Measurements from ENCODE around the gene CHCHD6. TPM values are rescaled to one million over a fixed set of nuclear protein-coding genes. Genes with fewer than 3 reads are reported as not detected.

The CHCHD6 gene
- total RNA-seq, 1 experiment from 2014 or later: 65.9 TPM

DNA sequence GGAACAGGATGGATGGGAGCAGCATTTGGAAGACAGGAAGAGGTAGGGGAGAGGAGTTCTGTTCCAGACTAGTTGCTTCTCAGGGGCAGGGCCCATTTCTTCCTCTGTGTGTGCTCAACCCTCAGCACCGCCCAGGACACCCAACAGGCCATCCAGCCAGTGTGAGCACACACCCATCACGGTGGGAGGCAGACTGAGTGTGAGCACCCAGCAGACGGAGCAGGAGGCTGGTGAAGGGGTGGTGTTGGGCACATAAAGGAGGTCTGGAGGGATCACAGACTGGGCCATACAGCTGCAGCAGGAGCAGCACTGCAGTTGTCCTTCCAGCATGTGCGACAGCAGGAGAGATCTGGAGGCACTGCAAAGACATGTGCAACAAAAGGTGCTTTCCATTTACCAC is 190.4 kb downstream of the CHCHD6 start:
- in situ Hi-C loops (cut with HindIII; ENCODE audit: low pct_unique_long_range_greater_than_20kb, low sequenced_read_pairs): no loop called here
- DNase-seq (ENCODE audit: low read depth): no peak

DNA sequence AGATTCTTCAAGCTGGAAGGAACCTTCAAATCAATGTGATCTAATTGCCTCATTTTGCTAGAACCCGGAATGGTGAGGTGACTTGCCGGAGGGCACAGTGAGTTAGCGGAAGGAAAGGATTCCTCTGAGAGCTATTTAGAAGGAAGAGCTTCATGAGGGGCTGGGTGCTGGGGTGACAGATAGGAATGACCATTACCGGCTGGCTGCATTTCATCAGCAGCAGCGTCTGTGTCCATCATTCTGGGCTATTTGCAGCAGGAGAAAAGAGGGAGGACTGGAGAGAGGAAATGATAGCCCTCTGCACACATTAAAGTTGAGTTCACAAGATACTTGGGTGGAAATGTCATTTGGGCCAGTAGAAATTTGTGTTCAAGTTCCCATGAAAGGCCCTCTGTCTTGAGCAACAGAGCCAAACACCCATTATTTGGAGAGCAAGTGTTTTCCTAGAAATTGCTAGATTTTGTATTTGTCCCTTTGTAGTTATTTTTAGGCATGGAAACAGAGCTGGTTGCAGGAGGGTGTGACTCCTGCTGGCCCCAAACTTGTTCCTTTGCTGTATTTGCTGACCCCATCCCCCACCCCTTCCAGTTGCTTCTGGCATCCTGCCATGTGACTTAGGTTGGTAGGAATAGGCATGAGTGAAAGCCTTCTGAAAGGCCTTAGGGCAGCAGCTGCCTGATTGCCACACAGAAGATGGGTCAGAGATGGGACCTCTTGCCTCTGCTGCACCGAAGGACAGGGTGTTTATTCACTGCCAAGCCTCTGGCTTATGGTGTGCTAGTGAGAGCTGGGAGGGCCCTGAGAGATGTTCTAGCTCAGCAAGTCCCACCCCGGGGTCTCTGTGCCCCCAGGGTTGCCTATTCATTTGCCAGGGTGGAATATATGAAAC is 191.4 kb downstream of the CHCHD6 start:
- DNase-seq (ENCODE audit: low read depth): no peak
- in situ Hi-C loops (cut with HindIII; ENCODE audit: low pct_unique_long_range_greater_than_20kb, low sequenced_read_pairs): no loop called here

DNA sequence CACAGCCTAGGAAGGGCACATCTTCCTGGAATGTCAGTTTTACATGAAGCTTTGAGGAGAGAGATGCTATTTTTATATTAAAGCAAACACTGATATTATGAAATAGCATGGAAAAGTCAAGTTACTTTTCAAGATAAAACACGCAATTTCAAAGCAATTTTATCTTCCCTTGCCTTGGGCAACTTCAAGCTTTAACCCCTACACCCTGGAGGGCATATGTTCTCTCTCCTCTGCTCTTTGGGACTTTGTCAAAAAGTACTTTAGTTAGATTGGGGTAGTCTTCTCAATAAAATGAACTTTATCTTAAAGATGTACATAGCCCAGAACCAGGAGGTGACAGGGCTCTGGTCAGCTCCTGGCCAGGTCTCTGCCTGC is 192.0 kb downstream of the CHCHD6 start:
- in situ Hi-C loops (cut with HindIII; ENCODE audit: low pct_unique_long_range_greater_than_20kb, low sequenced_read_pairs): no loop called here

DNA sequence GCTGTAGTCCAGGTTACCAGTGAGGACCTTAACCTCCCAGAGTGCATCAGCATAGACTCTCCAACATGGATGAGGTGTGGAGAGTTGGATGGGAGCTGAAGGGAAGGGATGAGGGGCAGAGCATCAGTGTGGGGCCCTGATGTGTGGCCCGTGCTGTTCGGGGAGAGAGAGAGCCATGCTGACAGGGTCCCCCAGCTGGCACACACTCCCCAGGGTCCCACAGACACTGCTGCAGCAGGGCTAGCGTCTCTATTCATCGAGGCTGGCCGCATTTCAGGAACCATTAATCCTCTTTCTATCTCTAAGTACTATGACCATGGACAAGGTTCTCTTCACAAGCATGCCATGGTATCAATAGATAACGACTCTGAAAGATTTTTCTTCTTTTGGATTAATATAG is 192.9 kb downstream of the CHCHD6 start:
- in situ Hi-C loops (cut with HindIII; ENCODE audit: low pct_unique_long_range_greater_than_20kb, low sequenced_read_pairs): no loop called here
- DNase-seq (ENCODE audit: low read depth): no peak

More for the DNA sequence above, 192.0 kb downstream of the CHCHD6 start:
- DNase-seq (ENCODE audit: low read depth): no peak

DNA sequence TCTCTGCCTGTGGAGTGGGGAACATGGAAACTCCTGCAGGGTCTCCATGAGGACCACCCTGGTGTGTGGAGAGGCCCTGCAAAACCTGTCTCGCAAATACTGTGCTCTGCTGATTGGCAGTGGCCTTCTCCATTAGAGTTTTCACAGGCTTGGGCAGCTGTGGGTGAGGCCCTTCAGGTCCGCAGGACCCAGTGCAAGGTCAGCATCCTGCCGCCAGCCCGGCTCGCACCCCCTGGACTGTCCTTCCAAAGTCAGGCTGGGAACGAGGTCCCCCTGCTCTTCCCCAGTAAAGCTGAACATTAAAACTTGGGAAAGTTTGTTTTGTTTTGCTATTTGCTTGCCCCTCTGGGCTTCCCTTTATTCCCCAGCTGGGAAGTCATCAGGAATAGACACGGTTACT is 193.9 kb downstream of the CHCHD6 start:
- in situ Hi-C loops (cut with HindIII; ENCODE audit: low pct_unique_long_range_greater_than_20kb, low sequenced_read_pairs): no loop called here
- DNase-seq (ENCODE audit: low read depth): no peak

DNA sequence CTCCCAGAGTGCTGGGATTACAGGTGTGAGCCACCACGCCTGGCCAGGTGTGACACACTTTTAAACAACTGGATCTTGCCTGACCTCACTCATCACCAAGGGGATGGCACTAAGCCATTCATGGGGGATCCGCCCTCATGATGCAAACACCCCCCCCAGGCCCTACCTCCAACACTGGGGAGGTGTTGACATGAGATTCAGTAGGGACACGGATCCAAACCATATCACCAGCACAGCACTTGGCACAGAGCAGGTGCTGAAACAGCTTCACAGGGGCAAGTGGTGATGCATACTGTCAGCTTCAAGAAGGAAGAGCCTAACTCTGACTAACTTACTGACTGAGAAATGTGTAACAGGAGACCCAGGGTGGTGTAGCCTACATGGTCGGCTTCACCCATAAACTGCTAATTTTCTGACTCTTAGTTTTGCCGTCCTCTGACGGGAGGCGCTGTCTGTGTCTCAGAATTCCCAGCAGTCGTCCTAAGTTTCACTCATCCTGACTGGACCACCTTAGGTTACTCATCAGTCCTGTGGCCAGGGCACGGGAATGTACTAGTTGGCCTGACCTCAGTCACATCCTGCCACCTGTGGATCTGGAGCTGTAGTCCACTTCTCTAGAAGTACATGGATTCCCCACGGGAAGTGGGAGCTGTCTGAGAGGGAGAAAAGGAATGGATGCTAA is 197.0 kb downstream of the CHCHD6 start:
- in situ Hi-C loops (cut with HindIII; ENCODE audit: low pct_unique_long_range_greater_than_20kb, low sequenced_read_pairs): no loop called here
- DNase-seq (ENCODE audit: low read depth): no peak

DNA sequence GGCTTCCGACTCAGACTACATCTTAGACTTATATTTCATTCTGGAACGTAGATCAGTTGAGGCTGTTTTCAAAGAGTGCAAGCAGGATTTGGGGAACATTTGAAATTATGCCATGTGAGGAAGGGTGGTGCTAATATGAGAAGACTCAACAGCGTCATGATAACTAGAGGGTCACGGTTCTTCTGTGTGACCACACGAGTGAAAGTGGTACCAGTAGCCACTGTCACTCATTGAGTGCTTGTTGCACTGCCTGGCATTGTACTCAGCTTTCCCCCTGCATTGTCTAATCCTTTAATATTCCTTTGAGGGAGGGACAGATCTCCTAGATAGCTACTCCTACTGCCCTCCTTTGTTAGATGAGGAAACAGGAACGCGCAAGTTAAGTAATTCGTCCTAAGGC is 197.6 kb downstream of the CHCHD6 start:
- DNase-seq (ENCODE audit: low read depth): no peak
- in situ Hi-C loops (cut with HindIII; ENCODE audit: low pct_unique_long_range_greater_than_20kb, low sequenced_read_pairs): no loop called here

DNA sequence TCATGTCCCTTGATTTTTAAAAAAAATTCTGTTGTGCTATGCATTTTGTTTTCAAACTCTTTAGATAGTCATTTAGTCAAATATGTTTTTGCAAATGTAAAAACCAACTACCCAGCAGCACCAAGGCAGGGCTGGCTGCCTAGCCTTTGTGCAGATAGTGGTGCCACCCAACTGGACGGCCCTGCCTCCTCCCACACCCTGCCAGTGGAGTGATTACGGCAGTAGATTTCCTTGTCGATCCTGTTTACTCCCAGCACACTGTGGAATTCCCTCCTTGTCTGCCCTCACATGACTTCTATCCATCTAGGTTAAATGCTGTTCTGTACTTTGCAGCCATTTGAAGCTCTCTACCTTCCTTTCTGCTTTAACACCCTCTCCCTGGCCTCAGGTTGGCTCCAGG is 199.5 kb downstream of the CHCHD6 start:
- DNase-seq (ENCODE audit: low read depth): no peak

DNA sequence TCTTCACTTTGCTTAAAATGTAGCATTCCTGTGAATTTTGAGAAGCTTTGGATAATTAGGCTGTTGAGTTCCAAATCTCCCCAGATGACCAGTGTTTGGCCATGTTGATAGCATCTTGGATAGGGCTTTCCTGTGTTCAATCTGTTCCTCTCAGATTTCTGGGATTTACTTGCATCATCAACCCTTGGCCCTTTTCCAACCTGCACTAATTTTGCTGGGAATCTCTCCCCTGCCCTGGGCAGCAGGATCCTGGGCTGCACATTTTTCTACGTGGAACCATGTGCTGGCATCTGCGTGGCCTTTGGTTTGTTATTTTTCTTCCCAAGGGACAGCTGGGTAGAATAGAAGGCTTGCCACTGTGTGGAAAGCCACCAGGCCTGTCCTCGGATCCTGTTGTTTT is 203.5 kb downstream of the CHCHD6 start:
- DNase-seq (ENCODE audit: low read depth): no peak

More for the DNA sequence above, 199.5 kb downstream of the CHCHD6 start:
- in situ Hi-C loops (cut with HindIII; ENCODE audit: low pct_unique_long_range_greater_than_20kb, low sequenced_read_pairs): no loop called here

DNA sequence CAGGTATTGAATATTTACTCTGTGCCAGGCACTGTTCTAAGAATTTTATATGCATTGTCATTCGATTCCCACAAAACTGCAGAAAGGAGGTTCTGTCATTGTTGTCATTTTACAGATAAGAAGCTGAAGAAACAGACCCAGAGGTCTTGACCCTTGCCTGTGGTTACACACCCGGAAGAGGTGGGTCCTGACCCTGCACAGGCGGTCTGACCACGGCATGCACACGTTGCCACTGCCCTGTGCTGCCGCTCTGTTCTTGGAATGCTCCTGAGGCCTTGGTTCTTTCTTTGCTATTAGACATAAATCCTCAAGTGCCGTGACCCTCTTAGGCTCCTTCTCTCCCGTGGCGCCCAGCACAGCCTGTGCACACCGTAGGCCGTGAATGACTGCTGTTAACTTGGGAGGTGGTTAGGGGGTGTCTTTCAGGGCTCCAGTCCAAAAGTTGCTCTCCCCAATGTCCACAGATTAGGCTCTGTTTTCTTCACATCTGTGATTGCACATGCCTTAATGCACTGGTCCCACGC is 204.8 kb downstream of the CHCHD6 start:
- in situ Hi-C loops (cut with HindIII; ENCODE audit: low pct_unique_long_range_greater_than_20kb, low sequenced_read_pairs): no loop called here
- DNase-seq (ENCODE audit: low read depth): peak; percentile 25

More for the DNA sequence above, 203.5 kb downstream of the CHCHD6 start:
- in situ Hi-C loops (cut with HindIII; ENCODE audit: low pct_unique_long_range_greater_than_20kb, low sequenced_read_pairs): no loop called here

DNA sequence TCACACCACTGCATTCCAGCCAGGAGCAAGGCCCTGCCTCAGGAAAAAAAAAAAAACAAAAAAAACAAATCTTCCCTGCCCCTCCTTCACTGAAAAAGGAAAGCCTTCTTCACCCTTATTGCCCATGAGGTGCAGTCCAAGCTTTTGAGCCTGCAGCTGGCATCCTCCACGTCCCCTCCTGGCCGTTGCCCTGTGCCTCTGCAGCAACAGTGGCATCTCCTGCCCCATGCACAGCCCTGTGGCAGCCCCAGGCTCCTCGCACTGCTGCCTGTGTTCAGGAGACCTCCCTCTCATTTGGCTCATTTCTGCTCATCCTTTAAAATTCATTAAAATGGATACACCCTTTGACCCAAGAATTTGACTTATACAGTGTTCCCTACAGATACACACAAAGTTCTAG is 206.2 kb downstream of the CHCHD6 start:
- in situ Hi-C loops (cut with HindIII; ENCODE audit: low pct_unique_long_range_greater_than_20kb, low sequenced_read_pairs): no loop called here
- no peak for DNase-seq (ENCODE audit: low read depth)

DNA sequence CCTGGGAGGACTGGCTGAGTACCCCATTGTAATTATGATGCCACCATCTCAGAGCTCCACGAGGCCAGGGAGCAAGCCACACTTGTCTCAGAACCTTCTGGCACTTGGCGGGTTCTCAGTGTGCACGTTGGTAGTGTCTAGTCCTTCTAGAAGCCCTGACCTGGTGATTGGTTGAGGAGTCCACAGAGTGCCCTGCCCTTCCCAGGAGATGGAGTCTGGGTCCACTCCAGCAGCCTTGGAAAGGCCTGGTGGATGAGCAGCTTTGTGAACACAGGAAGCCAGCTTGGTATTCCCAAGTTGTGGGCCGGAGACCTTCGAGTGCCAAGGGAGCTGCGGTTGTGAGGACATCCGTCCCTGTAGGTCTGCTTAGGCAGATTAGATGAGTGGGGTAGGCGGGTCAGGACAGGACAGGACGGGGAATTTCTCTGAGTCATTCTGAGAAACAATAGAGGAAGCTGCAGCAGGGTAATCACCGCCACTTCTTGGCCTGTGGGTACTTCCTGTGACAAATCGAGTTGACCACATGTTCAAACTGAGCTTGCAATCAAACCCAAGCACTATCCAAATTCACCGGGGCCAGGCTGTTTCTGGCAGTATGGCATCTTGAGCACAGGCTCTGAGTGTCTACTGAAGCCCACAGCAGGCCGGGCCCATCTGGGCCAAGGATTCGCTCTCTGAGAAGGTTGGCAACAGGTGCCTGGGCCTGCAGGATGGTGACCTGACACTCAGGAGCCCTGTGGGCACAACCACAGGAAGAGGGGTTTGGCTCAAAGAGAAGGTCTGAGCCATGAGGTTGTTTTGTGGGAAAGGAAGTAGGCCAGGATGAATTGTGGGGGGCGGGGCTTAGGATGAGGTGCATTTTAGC is 207.4 kb downstream of the CHCHD6 start:
- in situ Hi-C loops (cut with HindIII; ENCODE audit: low pct_unique_long_range_greater_than_20kb, low sequenced_read_pairs): no loop called here
- DNase-seq (ENCODE audit: low read depth): peak; percentile 81

DNA sequence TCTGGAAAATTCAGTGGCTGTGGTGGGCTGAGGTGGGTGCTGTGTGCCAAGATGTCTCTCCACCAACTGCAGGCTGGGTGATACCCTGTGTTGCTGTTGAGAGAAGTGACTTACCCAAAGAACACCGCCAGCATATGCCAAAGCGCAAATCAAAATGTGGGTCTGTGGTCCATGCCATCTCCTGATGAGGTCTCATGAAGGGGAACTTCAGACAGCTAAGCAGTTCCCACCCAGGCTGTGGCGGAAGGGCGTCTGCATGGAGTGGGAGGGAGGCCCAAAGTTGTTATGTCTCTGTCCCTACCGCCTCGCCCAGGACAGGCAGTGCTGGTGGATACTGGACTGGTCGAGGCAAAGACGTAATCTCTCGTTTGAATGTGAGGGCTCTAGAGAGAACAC is 208.0 kb downstream of the CHCHD6 start:
- no peak for DNase-seq (ENCODE audit: low read depth)
- in situ Hi-C loops (cut with HindIII; ENCODE audit: low pct_unique_long_range_greater_than_20kb, low sequenced_read_pairs): no loop called here

DNA sequence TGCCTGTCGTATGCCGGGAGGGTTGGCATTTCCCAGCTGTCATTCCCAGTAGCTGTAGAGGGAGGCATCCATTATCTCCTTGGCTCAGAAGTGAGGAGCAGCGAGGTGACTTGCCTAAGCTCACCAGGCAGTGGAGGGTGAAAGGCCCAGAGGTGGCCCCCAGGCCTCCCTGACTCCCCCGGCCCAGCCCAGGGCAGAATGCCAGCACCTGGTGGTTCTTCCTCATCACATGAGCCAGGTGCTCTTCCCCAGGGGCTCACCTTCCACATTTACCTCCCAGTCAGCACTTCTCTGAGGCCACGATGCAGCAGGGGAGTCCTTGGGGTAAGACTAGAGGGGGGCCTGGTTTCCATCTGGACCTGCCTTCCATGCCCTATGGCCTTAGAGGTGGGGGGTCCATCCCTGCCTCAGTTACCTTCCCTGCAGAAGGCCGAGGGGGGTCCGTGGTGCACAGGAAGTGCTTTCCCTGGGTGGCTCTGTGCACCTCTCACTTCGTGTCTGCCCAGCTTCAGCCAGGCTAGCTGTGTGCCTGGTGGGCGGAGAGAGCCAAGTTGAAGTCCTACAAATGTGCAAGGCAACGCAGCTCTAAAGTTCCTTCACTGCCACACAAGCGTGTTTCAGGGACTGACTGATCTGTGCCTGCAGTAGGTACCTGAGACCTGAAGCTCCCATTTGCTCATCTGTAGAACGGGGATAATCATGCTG is 208.6 kb downstream of the CHCHD6 start:
- in situ Hi-C loops (cut with HindIII; ENCODE audit: low pct_unique_long_range_greater_than_20kb, low sequenced_read_pairs): no loop called here
- no peak for DNase-seq (ENCODE audit: low read depth)

DNA sequence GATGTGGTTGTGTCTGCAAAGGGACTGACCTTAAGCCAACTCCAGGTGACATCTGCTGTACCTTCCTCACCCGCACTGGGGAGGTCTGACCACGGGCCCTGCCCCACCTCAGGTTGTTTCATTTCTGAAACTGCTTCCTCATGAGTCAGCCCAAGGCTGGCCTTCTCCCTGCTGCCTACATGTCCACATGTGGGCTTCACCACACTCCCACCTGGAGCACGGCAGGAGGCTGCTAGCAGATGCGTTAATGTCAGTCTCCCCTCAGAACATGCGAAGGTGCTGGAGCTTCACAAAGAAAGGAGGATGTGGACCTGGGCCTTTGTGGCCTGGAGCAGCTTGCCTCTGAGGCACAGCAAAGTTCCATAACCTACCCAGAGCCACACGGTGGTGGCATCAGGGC is 209.5 kb downstream of the CHCHD6 start:
- in situ Hi-C loops (cut with HindIII; ENCODE audit: low pct_unique_long_range_greater_than_20kb, low sequenced_read_pairs): no loop called here
- DNase-seq (ENCODE audit: low read depth): peak; percentile 37

DNA sequence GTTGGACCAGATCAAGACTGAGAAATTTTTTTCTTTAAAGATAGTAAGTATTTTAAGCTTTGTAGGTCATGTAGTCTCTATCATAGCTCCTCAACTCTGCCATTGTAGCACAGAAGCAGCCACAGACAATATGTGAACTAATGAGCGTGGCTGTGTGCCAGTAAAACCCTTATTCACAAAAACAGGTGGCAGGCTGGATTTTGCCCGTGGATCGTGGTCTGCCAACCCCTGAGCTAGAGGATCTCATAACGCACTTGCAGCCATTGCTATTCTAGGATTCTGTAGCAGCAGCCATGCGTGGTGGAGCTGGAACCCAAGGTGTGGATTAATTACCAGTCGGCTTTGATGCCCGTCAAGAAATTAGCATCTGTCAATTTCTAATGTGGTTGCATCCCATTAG is 210.2 kb downstream of the CHCHD6 start:
- in situ Hi-C loops (cut with HindIII; ENCODE audit: low pct_unique_long_range_greater_than_20kb, low sequenced_read_pairs): no loop called here
- DNase-seq (ENCODE audit: low read depth): no peak

DNA sequence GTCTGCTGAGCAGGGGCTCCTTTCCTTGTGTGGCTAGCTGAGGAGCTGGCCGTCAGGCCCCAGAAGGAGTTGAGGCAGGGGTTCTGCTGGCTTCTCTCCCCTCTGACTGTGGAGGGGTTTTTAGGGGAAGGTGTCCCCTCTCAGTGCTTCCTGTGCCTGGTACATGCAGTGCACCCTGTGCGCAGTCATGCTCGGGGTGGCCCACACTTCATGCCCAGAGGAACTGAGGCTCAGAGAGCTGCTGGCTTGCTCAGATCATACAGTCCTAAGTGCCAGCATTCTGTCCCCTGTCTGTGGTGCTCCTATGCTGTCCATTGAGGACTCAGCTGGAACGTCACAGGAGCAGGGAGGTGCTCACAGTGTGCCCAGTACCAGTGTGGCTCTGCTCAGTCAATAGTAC is 211.0 kb downstream of the CHCHD6 start:
- no peak for DNase-seq (ENCODE audit: low read depth)
- in situ Hi-C loops (cut with HindIII; ENCODE audit: low pct_unique_long_range_greater_than_20kb, low sequenced_read_pairs): no loop called here

DNA sequence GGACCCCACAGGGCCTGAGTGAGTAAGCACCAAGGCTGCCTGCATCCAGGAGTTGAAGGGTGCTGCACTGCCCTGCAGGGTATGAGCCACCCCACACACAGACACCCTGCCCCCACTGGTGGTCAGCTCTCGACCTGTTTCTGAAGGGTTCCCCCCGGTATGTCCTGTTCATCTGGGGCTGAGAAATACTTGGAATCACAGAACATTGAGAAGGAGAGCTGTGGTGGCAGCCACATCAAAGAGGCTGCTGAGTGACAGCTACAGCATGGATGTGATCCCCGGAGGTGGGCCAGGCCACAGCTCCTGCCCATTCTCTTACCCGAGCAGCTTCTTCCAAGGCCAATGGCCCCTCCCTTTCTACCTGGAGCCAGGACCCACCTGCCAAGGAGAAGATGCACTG is 212.5 kb downstream of the CHCHD6 start:
- no peak for DNase-seq (ENCODE audit: low read depth)
- in situ Hi-C loops (cut with HindIII; ENCODE audit: low pct_unique_long_range_greater_than_20kb, low sequenced_read_pairs): no loop called here

All from Caki2 (cell line).